Lower leg skin (tissue), 4 donors: ENCODE measurements around the gene C19orf67. TPM values are rescaled to one million over a fixed set of nuclear protein-coding genes. Genes with fewer than 3 reads are reported as not detected.

Experiments
- DNase-seq, 2 donors: peaks; one replicate each; pipeline ENCODE4 v3.0.0-alpha.2; 2019; ENCODE audit warnings: low spot score in 2 of 2
- H3K4me3 ChIP-seq: fragments of 200-600 bp; sonication (generic); 2 replicates; pipeline ENCODE4 v1.5.1; 2017; ENCODE audit warnings: mild to moderate bottlenecking, low read depth; ENCODE audit not compliant: poor library complexity, severe bottlenecking
- POLR2A ChIP-seq, 2 donors: fragments of 450-650 bp; IDR thresholded peaks; one replicate each; pipeline ENCODE4 v1.6.1; 2016 to 2017; ENCODE audit warnings: antibody characterized with exemption in 2 of 2, mild to moderate bottlenecking in 1 of 2, moderate library complexity in 1 of 2
- WGBS, 2 donors: methylation state at CpG; one replicate each; pipeline ENCODE4 v1.1.5; 2018; 5-methylcytosine and 5-hydroxymethylcytosine counted together
- intact Hi-C: fragments of 100-400 bp; cut with DNase I; formaldehyde crosslinking; loops from one replicate; pipeline ENCODE4 v1.15.0; 2023; ENCODE audit warnings: low total_unique reads
- total RNA-seq, 4 donors: library from RNA; depleted of rRNA; stranded (reverse); fragments of >200 nt; gene quantifications; one replicate each; pipeline ENCODE4 v1.1.0, GENCODE V29; 2016
- TF ChIP-seq, protein P1 (sequence below), 3 donors: fragments of 450-650 bp; IDR thresholded peaks; one replicate each; pipeline ENCODE4 v1.5.1; 2016; ENCODE audit warnings: antibody characterized with exemption in 3 of 3, mild to moderate bottlenecking in 3 of 3, moderate library complexity in 2 of 3

Gene C19orf67
- total RNA-seq, 4 donors from 2014 or later, result not detected

DNA sequence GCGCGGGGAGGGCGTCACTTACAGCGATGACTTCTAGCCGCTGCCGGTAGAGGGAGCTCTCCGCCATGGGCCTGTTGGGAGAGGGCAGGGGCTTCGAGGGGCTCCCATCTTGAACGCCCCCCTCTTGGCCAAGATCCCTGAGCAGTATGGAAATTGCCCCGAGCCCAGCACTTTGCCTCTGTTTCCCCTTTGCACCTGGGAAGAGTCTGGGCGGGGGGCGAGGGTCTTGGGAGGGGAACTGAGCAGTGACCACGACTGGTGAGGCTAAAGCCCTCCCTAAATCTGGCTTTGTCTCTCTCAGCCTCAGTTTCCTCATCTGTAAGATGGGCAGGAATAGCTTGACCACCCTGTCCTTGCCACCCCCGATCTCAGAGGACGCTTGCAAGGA lies 26.5 kb downstream of the C19orf67 start:
- intact Hi-C loops, result loop anchor here (10.0 kb wide), 1 partner anchor 94 kb away; no protein-coding TSS in a partner anchor
- 18 to 22% methylated on average over 15 of the region's 15 CpGs for WGBS, 2 donors
- DNase-seq, result peak in 1 of 2 donors; percentile 80

DNA sequence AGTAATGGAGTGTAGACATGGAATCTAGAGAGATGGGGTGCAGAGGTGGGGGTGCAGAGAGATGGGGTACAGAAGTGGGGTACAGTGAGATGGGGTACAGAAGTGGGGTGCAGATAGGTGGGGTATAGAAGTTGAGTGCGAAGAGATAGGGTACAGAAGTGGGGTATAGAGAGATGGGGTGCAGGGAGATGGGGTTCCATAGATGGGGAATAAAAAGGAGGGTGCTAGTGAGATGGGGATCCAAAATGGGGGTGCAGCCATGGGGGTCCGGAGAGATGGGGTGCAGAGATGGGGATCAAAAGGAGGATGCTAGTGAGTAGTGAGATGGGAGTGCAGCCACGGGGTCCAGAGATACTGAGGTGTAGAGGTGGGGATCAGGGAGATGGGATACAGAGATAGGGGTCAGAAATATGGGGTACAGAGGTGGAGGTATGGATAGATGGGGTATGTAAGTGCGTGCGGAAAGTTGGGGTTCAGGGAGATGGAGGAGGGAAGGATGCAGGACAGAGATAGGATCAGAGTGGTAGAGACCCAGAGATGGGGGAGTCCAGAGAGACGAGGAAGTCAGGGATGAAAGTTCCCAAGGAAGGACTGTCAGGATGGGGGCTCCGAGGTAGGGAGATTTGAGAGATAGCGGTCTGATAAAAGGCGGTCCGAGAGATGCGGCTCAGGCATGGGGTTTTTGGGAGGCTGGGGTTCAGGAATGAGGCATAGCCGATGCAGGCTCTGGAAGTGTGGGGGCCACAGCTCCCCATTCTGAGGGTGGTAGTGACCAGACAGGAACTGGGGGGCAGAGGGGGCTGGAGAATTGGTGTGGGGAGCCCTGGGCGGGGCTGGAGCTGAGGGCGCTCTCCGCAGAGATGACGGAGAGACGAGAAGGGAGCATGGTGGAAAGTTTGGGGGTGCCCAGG lies 27.1 kb downstream of the C19orf67 start:
- peak in 1 of 2 donors; percentile 74 for DNase-seq
- intact Hi-C loops, result loop anchor here (10.0 kb wide), 1 partner anchor 94 kb away; no protein-coding TSS in a partner anchor
- H3K4me3 ChIP-seq, result no peak overlapping the region
- 18% methylated on average over 17 of the region's 17 CpGs for WGBS, 2 donors
- TF ChIP-seq, protein P1, sequence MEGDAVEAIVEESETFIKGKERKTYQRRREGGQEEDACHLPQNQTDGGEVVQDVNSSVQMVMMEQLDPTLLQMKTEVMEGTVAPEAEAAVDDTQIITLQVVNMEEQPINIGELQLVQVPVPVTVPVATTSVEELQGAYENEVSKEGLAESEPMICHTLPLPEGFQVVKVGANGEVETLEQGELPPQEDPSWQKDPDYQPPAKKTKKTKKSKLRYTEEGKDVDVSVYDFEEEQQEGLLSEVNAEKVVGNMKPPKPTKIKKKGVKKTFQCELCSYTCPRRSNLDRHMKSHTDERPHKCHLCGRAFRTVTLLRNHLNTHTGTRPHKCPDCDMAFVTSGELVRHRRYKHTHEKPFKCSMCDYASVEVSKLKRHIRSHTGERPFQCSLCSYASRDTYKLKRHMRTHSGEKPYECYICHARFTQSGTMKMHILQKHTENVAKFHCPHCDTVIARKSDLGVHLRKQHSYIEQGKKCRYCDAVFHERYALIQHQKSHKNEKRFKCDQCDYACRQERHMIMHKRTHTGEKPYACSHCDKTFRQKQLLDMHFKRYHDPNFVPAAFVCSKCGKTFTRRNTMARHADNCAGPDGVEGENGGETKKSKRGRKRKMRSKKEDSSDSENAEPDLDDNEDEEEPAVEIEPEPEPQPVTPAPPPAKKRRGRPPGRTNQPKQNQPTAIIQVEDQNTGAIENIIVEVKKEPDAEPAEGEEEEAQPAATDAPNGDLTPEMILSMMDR (IDR thresholded peaks at IDR 0.05), result no peak
- no peak for TF ChIP-seq POLR2A (IDR thresholded peaks at IDR 0.05)

More for the DNA sequence above, 26.5 kb downstream of the C19orf67 start:
- TF ChIP-seq POLR2A (IDR thresholded peaks at IDR 0.05), result no peak
- TF ChIP-seq, protein P1 (IDR thresholded peaks at IDR 0.05), result no peak
- H3K4me3 ChIP-seq, result no peak overlapping the region

DNA sequence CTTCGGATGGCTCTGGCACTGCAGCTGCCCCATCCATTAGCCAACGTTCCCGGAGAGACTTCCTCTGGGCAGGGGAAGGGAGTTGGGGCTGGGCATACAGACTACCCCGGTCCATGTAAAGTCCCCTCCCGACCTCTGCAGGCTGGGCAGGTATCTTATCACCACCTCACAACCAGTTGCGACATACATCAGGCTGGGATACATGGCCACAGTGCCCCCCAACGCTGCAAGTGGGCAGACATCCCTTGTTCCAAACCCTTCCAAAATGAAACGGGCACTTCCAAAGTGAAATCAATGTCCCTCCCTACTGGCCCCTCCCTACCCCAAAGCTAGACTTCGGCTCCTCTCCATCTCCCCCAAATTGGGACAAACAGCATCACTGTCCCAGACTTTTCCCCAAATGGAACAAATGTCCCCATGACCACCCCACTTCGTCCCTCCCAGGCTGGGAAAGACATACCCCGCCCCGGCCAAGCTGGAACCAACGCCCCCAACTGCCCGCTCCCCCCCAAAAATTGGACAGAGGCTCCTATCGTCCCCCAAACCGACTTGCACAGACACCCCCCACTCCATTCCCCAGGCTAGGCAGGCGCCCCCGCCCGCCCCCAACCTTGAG lies 28.7 kb downstream of the C19orf67 start:
- H3K4me3 ChIP-seq, result no peak overlapping the region
- WGBS, 2 donors, result 29 to 44% methylated on average over 14 to 18 of the region's 19 CpGs
- TF ChIP-seq POLR2A (IDR thresholded peaks at IDR 0.05), result no peak
- TF ChIP-seq, protein P1 (IDR thresholded peaks at IDR 0.05), result no peak
- intact Hi-C loops, result loop anchor here (10.0 kb wide), 1 partner anchor 92 kb away; no protein-coding TSS in a partner anchor
- DNase-seq, result no peak

DNA sequence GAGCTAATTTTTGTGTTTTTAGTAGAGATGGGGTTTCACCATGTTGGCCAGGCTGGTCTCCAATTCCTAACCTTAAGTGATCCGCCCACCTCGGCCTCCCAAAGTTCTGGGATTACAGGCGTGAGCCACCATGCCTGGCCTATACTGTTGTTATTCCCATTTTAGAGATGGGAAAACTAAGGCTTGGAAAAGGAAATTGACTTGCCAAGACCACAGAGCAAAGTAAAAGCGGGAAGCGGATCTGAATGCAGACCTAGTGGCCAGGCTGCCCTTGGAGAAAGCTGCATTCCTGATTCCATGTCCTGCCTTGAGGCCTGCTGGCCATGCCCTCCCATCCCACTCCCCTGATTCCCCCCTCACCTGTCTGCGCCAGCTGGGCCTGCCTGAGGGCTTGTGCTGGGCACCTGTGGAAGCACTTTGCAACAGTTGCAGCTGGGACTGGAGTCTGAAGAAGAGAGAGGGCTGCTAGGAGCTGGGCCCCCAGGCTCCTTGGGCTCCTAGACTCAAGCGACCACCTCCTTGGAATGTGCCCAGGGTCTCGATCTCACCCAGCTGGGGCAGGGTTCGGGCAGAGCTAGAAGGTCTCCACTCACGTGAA lies 29.4 kb downstream of the C19orf67 start:
- no peak for DNase-seq
- 94 to 98% methylated on average over 8 to 10 of the region's 10 CpGs for WGBS, 2 donors
- intact Hi-C loops, result loop anchor here (10.0 kb wide), 1 partner anchor 91 kb away; no protein-coding TSS in a partner anchor
- no peak for TF ChIP-seq POLR2A (IDR thresholded peaks at IDR 0.05)
- TF ChIP-seq, protein P1 (IDR thresholded peaks at IDR 0.05), result no peak
- no peak overlapping the region for H3K4me3 ChIP-seq

DNA sequence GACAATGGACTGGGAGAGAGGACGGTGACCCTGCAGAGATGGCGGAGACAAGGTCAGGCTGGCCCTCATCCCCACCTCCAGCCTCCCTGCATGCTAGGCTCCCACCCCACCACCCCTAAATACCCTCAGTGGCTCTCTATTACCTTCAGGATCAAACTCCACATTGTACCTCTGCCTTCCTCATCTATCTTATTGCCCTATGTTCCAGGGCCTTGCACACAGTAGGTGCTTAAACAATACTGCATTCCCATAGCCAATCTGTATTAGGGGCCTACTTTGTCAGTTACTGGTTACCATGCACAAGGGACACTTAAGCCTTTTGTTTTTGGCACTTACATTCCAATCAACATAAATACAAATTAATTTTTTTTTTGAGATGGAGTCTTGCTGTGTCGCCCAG lies 30.2 kb downstream of the C19orf67 start:
- no peak for DNase-seq
- 85 to 90% methylated on average over 3 of the region's 3 CpGs for WGBS, 2 donors
- H3K4me3 ChIP-seq, result no peak overlapping the region
- no peak for TF ChIP-seq POLR2A (IDR thresholded peaks at IDR 0.05)
- intact Hi-C loops, result loop anchor here (10.0 kb wide), 1 partner anchor 91 kb away; no protein-coding TSS in a partner anchor
